Measurements from ENCODE around the gene LDAH. TPM values are rescaled to one million over a fixed set of nuclear protein-coding genes. Genes with fewer than 3 reads are reported as not detected.

LDAH gene
- total RNA-seq, 1 donor from 2014 or later = 15.6 TPM

GRCh38 chr2:20651731-20652099 lies 171.2 kb downstream of the LDAH start:
- no peaks in the 10 kb centered on the region for H3K27me3 ChIP-seq
- peaks cover 0 to under 1% of the 10 kb centered on the region in 2 donors for H3K36me3 ChIP-seq
- H3K4me3 ChIP-seq = peak overlapping the region; percentile 69 to 100
- intact Hi-C loops (cut with DNase I) = loop anchor here (1.0 kb wide), 2 partner anchors 15 to 300 kb away; no protein-coding TSS in a partner anchor
- no peaks in the 10 kb centered on the region for H3K9me3 ChIP-seq
- H3K27ac ChIP-seq = peak overlapping the region; percentile 83 to 95
- TF ChIP-seq, protein P1, sequence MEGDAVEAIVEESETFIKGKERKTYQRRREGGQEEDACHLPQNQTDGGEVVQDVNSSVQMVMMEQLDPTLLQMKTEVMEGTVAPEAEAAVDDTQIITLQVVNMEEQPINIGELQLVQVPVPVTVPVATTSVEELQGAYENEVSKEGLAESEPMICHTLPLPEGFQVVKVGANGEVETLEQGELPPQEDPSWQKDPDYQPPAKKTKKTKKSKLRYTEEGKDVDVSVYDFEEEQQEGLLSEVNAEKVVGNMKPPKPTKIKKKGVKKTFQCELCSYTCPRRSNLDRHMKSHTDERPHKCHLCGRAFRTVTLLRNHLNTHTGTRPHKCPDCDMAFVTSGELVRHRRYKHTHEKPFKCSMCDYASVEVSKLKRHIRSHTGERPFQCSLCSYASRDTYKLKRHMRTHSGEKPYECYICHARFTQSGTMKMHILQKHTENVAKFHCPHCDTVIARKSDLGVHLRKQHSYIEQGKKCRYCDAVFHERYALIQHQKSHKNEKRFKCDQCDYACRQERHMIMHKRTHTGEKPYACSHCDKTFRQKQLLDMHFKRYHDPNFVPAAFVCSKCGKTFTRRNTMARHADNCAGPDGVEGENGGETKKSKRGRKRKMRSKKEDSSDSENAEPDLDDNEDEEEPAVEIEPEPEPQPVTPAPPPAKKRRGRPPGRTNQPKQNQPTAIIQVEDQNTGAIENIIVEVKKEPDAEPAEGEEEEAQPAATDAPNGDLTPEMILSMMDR (IDR thresholded peaks at IDR 0.05) = no peak
- DNase-seq (ENCODE audit: low spot score in 2 of 2) = no peak
- H3K4me1 ChIP-seq = peaks cover 20 to 33% of the 10 kb centered on the region in 2 donors

GRCh38 chr2:20650877-20651730 lies 171.8 kb downstream of the LDAH start, which contains the start of gene HS1BP3:
Gene HS1BP3, minus strand, starts transcription at chr2:20651098. Its CDS starts 35 bp downstream, at chr2:20651063.
- TF ChIP-seq, protein P1 (IDR thresholded peaks at IDR 0.05) = peak; percentile 20 to 100 (median 64)
- no peaks in the 10 kb centered on the region for H3K9me3 ChIP-seq
- peak in 1 of 2 donors; percentile 92 for DNase-seq (ENCODE audit: low spot score in 2 of 2)
- H3K4me3 ChIP-seq = peak within 1 kb of the TSS; percentile 69 to 100
- intact Hi-C loops (cut with DNase I) = loop anchor here (1.0 kb wide), 2 partner anchors 15 to 300 kb away; no protein-coding TSS in a partner anchor
- H3K4me1 ChIP-seq = peaks cover 20 to 33% of the 10 kb centered on the region in 2 donors
- H3K27ac ChIP-seq = peak within 1 kb of the TSS; percentile 83 to 95
- no peaks in the 10 kb centered on the region for H3K27me3 ChIP-seq
- peaks cover 0 to 7% of the 10 kb centered on the region in 2 donors for H3K36me3 ChIP-seq

GRCh38 chr2:20650393-20650876 lies 172.5 kb downstream of the LDAH start:
- Histone ChIP-seq H3K27ac (peak overlapping the region; percentile 83 to 95), H3K36me3 (peaks cover 5 to 14% of the 10 kb centered on the region in 2 donors), H3K4me3 (peak overlapping the region; percentile 69 to 100), H3K4me1 (peaks cover 20 to 33% of the 10 kb centered on the region in 2 donors), H3K27me3 (no peaks in the 10 kb centered on the region), H3K9me3 (no peaks in the 10 kb centered on the region)
- DNase-seq (ENCODE audit: low spot score in 2 of 2) = peak in 1 of 2 donors; percentile 69
- TF ChIP-seq, protein P1 (IDR thresholded peaks at IDR 0.05) = no peak
- intact Hi-C loops (cut with DNase I) = no loop called here

DNA sequence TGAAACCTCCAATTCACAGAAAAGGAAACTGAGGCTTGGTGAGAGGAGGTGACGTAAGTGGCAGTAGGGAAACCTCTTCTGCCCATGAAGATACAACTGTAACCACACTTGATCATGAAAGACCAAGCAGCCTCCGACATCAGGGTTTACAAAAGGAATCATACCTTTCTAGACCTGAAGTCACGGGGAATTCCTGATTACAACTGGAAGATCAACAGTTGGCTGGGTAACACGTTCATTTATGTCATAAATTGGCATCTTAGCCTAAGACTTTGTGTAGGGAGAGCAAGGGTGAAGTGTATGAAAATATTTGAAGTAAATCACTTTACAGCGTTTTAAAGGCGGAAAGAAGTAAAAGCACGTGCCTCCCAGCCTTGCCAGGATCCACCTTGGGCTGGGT lies 172.9 kb downstream of the LDAH start:
- TF ChIP-seq, protein P1 (IDR thresholded peaks at IDR 0.05) = no peak
- Histone ChIP-seq H3K36me3 (peaks cover 9 to 18% of the 10 kb centered on the region in 2 donors), H3K27me3 (no peaks in the 10 kb centered on the region), H3K4me1 (peaks cover 20 to 33% of the 10 kb centered on the region in 2 donors), H3K4me3 (peak overlapping the region; percentile 69 to 100), H3K27ac (peak overlapping the region; percentile 83 to 95), H3K9me3 (no peaks in the 10 kb centered on the region)
- intact Hi-C loops (cut with DNase I) = loop anchor here (10.0 kb wide), 1 partner anchor 595 kb away; the partner anchor contains the start of gene LAPTM4A
- no peak for DNase-seq (ENCODE audit: low spot score in 2 of 2)

GRCh38 chr2:20649576-20649975 lies 173.3 kb downstream of the LDAH start:
- intact Hi-C loops (cut with DNase I) = loop anchor here (10.0 kb wide), 1 partner anchor 595 kb away; the partner anchor contains the start of gene LAPTM4A
- Histone ChIP-seq H3K4me1 (peaks cover 20 to 33% of the 10 kb centered on the region in 2 donors), H3K27me3 (no peaks in the 10 kb centered on the region), H3K36me3 (peaks cover 13 to 22% of the 10 kb centered on the region in 2 donors), H3K27ac (peak overlapping the region; percentile 83 to 95), H3K9me3 (no peaks in the 10 kb centered on the region), H3K4me3 (peak overlapping the region; percentile 69 to 100)
- TF ChIP-seq, protein P1 (IDR thresholded peaks at IDR 0.05) = no peak
- peak in 1 of 2 donors; percentile 74 for DNase-seq (ENCODE audit: low spot score in 2 of 2)
